T follicular helper cell (primary cell): ENCODE measurements around the gene SLC25A13.
"Not testable (repeated sequence)": the region's sequence is repeated elsewhere in the genome, so short reads cannot be mapped to it uniquely, and the experiment has no call there.

ENCODE experiments used
- DNase-seq: peaks from one replicate; pipeline ENCODE4 v3.0.0-alpha.2; 2020; ENCODE audit warnings: low read depth
- total RNA-seq, 2 experiments: gene quantifications; one replicate each; lab custom pipeline; 2026; lab: John Stamatoyannopoulos, UW

The SLC25A13 gene, protein sequence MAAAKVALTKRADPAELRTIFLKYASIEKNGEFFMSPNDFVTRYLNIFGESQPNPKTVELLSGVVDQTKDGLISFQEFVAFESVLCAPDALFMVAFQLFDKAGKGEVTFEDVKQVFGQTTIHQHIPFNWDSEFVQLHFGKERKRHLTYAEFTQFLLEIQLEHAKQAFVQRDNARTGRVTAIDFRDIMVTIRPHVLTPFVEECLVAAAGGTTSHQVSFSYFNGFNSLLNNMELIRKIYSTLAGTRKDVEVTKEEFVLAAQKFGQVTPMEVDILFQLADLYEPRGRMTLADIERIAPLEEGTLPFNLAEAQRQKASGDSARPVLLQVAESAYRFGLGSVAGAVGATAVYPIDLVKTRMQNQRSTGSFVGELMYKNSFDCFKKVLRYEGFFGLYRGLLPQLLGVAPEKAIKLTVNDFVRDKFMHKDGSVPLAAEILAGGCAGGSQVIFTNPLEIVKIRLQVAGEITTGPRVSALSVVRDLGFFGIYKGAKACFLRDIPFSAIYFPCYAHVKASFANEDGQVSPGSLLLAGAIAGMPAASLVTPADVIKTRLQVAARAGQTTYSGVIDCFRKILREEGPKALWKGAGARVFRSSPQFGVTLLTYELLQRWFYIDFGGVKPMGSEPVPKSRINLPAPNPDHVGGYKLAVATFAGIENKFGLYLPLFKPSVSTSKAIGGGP
- total RNA-seq: 8.0 to 17.1 reads per million in 2 experiments

DNA sequence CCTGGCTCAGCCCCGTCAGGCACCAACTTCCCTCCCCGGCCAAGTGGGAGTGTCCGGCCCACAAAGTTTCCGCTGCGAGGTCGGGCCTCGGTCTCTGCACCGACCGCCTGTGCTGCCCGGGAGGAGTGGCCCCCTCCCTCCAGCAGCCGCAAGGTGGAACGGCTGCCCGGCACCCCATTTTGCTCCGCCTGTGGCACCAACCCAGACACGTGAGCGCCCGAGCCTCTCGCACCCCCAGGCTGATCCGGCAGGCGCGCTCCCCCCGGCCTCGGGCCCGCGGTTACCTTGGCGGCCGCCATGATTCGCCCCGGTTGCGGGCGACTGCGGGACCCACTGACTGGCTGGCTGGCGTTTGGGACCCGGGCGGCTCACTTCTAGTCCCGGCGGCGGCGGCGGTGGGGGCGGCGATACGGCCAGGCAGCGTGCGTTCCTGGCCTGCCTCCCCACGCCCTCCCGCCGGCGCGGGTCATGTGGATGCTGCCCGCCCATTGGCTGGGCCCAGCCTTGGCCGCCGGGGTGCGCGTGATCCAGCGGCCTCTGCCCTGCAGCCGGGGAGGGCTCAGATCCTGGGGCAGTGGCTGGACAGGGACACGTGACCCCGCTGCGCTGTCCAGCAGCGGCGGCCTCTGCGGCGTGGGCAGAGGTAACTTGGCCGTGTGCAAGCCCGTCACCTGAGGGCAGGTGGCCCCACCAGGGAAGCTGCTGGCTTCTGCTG is at the start of gene SLC25A13:
TSS of gene SLC25A13 (minus strand) at position 441 of the 715 bp plus-strand sequence. CDS start at position 299, 142 bp downstream.
- DNase-seq: peak; percentile 39

DNA sequence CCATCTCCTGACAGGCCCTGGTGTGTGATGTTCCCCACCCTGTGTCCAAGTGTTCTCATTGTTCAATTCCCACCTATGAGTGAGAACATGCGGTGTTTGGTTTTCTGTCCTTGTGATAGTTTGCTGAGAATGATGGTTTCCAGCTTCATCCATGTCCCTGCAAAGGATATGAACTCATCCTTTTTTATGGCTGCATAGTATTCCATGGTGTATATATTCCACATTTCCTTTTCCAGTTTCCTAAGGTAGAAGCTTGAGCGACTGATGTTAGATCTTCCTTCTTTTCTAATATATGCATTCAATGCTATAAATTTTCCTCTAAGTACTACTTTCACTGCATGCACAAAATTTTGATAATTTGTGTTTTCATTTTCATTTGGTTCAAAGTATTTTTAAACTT is 44.0 kb upstream of the SLC25A13 start:
- not testable (repeated sequence) for DNase-seq

DNA sequence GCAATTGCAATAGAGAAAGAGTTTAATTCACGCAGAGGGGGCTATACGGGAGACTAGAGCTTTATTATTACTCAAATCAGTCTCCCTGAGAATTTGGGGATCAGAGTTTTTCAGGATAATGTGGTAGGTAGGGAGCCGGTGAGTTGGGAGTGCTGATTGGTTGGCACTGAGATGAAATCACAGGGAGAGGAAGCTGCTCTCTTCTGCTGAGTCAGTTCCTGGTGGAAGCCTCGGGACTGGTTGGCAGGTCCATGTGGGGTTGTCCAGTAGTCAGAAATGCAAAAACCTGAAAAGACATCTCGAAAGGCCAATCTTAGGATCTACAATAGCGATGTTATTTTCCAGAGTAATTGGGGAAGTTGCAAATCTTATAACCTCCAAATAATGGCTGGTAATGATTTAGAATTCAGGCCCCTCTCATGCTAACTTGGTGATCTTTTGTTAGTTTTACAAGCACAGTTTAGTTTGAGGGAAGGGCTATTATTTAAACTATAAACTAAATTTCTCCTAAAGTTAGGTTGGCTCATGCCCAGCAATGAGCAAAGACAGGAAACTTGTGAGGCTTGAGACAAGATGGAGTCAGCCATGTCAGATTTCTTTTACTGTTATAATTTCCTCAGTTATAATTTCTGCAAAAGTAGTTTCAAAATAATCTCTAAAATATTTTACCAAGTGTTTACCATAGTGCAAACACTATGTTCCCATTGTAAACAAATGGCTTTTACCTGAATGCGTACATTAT is 39.4 kb upstream of the SLC25A13 start:
- no peak for DNase-seq

DNA sequence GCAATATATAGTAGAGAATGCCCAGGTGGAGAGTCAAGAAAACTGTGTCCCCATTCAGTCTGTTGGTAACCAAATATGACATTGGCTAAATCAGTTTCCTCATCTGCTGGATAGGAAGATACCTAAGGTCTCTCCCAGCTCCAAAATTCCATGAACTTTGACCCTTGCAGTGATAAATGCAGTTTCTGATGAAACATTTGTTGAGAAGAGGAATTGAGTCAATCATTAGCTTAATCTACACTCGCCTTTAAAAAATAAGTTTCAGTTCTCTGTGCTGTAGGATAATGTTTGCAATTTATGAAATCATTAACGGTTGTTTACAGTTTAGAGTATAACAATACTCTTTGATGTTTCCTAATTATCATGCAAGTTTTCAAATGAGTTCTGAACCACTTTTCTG is 38.0 kb upstream of the SLC25A13 start:
- no peak for DNase-seq

DNA sequence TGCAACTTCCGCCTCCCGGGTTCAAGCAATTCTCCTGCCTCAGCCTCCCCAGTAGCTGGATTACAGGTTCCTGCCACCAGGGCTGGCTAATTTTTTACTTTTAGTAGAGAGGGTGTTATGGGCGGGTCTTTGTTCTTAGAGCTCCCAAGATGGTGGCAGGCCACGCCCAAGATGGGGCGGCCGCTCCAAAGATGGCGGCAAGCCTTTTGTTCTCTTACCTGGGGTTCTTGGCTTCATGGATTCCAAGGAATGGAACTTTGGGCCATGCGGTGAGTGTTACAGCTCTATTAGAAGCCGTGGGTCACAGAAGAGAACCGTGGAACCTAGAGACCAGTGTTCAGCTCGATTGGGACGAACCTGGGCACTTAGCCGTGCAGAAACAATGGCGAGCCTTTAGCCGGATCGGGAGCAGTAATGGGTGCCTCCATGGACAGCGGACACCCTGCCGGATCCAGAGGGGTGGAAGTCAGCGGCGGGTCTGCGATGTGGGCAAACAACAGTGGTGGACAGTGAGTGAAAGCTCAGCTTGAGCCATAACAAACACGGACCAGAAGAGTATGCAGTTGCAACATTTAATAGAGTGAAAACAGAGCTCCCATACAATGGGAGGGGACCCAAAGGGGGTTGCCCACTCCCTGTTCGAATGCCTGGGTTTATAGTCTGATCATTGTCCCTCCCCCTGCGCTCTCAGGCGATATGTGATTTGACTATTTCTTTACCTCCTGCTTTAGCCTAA is 36.5 kb upstream of the SLC25A13 start:
- DNase-seq: not testable (repeated sequence)

DNA sequence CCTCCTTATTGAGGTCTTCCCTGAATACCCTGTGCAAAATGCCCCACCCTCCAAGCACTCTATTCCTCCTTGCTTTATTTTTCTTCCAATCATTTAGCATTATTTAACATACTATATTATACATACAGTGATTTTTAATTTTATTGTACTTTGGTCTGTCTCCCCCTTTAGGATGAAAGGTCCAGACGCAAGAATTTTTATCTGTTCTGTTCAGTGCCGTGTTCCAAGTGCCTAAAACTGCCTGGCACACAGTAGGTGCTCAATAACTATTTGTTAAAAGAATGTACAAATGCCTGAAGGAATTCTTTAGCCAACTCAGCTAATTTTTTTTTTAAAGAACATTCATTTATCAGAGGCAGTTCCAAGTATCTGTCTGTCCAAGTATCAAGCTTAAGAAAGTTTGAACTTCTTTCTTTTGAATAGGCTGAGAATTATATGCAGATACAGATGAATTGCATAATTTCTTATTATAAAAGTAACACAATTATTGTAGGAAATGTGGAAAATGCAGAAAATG is 34.1 kb upstream of the SLC25A13 start:
- no peak for DNase-seq

DNA sequence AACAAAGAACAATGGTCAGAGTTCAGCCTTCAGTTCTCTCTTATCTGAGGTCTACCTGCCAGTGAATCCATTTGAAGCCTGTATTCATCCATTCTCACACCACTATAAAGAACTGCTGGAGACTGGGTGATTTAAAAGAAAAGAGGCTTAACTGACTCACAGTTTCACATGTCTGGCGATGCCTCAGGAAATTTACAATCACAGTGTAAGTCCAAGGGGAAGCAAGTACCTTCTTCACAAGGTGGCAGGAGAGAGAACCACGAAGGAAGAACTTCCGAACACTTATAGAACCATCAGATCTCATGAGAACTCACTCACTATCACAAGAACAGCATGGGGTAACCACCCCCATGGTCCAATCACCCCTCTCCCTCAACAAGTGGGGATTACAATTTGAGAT is 33.0 kb upstream of the SLC25A13 start:
- DNase-seq: no peak

DNA sequence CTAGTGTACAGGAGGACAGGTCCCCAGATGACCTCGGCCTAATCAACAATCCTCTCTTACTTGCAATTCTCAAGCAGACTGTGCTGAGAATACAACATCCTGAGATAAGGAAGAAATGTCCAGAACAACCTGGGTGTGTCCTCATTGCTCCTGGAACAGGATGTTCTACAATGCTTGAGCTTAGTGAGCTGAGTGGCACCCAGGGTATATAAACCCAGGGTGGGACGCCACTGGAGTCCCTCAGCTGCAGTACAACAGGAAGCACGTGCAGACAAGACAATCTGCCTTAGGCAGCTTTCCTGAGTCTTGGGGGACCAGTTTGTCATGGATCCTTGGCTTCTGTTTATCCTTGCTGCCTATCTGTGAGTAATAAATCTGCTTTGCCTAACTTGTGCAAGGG is 27.7 kb upstream of the SLC25A13 start:
- DNase-seq: no peak

DNA sequence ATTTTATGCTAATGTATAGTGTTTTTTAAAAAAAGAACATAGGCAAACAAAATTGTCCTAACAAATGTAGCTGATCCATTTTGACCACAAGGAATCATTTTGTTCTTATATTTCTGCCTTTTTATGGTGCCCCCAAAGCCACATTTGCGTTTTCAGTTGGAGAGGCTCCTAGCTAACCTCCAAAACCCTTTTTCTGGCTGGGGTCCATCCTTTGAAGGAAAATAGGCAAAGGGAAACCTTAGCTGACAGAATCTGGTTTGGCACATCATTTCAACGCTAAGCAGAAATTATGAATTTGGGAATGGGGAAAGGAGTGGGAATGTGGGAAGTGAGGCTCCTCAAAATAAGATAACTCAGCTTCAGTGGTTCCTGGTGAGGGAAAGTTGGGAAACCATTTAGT is 25.6 kb upstream of the SLC25A13 start:
- DNase-seq: no peak

DNA sequence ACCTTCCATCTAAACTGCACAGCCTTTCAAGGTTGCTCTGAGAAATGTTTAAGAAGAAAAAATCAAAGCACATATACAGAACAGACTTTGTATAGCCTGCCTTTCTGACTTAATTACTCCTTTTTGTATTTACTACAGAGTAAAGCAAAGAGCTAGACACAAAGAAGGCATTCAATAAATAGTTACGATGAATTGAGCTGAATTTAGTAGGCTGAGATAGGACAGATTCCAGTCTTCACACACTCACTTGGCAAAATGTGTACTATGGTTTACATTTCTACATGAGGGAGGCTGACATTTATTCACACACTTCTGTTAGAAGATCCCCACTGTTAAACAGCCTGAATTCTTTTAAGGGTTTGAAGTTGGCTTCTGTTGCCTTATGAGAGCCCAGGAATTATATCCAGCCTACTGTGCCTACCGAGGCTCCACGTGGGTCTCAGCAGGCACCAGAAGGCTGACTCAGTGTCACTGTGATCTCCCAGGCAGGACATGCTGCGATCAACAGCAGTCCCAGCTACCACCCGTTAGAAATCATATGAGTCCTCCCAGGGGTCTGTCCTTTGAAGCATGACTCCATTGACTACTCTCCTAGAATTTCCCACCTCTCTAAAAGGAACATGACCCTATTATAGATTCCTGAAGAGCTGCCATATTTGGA is 24.5 kb upstream of the SLC25A13 start:
- DNase-seq: no peak

DNA sequence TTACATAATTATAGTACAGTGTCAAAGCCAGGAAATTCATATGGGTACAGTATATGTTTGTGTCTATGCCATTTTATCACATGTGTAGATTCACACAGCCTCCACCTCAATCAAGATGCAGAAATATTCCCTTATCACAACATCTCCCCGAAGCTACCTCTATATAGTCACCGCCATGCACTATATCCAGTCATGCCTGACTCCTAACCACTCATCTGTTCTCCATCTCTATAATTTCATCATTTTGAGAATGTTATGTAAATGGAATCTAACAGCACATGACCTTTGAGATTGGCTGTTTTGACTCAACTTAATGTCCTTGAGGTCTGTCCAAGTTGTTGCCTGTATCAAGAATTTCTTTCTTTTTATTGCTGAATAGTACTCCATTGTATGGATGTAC is 22.3 kb upstream of the SLC25A13 start:
- no peak for DNase-seq

DNA sequence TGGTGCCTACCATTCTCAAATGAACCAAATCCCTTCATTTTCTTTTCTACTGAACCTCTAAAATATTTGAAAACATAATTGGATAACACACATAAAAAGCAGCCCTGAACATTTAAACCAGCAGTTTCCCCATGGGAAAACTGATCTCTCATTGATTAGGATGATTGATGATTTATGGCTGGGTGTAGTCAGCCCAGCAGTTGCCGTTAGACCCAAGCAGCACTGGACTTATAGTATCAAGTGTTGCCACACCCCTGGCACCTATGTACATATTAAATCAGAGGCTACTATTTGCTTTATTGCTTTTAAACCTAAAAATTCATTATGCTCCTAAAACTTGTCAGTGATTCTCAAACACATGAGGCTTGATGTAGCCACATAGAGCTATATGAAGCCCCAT is 20.2 kb upstream of the SLC25A13 start:
- DNase-seq: no peak

DNA sequence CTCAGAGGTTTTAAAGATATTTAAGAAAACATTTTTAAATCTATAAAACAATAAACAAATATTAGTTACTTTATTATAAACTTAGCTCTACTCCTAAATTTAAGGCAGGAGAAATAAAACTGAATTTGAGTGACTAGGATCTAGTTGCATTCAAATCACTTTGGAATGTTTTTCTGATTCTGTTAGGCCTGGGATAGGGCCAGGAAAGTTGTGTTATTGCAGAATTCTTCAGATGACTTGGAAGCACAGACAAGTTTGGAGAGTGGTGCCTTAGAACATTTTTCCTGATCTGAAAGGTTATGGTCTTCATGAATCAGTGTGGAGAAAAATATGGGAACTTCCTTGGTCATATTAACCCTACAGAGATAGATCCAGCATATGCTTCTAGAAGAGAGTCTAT is 15.6 kb upstream of the SLC25A13 start:
- no peak for DNase-seq

DNA sequence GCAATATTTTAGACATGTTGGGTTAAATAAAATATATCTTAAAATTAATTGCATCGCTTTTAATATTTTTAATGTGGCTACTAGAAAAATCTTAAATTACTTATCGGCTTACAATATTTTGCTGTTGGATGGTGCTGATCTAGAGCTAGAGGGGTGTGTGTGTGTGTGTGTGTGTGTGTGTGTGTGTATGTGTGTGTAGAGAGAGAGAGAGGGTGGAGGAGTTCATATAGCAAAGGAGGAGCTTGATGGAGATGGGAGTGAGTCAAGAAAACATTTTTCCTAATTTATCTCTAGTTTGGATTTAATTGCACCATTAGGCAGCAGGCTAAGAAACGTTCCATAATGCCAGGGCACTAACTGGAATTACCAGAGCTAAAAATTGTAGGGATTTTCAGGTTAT is 10.4 kb upstream of the SLC25A13 start:
- DNase-seq: no peak

DNA sequence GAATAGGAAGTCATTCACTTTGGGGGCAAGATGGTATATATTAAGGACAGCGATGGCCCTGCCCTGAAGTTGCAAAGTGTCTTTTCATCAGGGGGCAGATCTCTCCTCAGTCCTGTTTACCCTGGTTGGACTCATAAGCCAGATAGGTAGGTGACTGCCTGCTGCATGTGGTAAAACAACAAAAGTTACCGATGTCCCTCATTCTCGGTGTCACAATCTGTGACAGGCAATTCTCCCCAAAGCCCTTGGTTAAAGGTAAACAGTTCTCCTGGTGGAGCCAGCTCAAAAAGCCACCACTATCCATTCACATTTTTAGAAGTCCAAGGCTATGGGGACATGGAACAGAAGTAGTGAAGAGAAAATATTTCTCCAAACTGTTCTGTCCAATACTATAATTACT is 9.9 kb upstream of the SLC25A13 start:
- DNase-seq: no peak

DNA sequence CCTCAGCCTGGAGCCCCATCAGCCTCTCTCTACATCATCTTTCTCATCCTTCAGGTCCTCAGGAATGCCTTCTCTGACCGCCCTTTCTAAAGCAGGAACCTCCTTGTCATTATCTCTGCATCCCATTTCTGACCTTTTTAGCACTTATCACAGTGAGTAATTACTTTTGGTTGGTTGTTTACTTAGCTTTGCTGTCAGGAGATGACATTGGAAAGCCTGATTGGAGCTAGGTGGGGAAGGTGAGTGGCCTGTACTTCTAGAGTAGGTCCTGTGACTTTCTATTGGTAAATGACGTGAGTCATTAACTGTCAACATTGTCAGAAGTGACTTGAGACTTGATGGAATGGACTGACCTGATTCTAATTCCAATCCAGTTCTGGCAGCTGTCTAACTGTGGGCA is 9.3 kb upstream of the SLC25A13 start:
- DNase-seq: no peak

DNA sequence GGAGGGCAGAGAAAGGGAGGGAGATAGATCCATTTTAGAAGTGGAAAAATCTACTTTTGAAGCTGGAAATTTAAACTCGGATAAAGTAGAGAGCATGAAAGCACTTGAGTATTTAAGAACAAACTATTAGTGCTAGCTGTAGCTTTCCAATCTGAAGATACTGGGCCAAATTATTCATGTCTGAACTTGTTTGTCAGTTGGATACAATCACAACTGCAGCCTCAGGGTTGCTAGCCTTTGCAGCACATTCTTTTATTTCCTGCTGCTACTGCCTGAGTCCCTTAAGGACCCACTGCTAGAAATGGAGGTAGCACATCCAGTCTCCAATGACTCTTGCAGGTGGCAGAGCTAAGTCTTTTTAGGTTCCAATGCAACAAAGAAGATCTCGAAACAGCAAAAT is 8.3 kb upstream of the SLC25A13 start:
- no peak for DNase-seq

DNA sequence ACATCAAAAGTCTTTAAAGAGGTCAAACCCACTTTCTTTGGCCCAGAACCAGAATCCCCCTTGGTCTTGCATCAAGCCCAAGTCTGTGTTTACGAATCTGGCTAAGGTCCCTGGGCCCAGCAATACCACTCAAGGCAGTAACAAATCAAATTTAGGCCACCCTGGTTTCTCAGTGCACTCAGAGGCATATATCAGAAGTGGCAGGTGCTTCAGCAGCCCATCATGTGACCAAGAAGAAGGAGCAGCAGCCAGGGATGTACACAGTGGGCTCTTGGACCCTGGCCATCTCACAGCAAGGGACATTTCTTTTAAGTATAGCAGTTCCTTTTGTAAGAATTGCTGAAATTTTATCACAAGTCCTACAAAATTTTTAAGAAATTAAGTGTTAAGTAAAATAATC is 7.3 kb upstream of the SLC25A13 start:
- no peak for DNase-seq

DNA sequence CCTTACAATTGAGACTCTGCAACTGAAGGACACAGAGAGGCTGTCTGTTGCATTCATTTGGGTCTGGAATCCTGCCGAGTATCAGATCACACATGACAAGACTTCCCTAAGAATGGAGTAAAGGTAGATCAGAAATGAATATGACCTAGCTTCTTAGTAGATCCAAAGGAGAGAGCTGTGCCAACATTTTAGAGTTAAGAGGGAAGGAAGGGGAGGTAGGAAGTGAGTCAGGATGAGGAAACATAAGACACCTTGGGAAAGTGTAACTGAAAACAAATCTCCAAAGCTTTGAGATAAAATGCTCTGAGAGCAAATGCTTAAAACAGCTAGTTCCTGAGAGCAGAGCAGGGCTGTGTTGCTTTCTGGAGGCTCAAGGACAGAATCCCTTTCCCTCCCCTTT is 6.1 kb upstream of the SLC25A13 start:
- DNase-seq: no peak

DNA sequence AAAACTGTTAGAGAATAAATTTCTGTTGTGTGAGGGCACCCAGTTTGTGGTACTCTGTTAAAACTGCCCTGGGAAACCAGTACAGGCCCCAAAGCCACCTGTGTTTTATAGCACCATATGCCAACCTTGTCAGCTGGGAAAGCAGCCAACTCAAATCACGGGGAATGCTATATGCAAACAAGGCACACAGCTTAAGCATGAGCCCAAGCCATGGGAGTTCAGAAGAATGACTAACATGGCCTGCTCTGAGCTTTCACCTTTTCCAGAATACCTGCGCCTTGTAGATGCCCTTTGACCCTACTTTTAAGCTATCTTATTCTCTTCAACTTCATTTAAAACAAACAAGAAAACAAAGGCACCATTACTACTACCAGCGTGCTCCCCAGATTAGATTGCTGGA is 5.5 kb upstream of the SLC25A13 start:
- no peak for DNase-seq

DNA sequence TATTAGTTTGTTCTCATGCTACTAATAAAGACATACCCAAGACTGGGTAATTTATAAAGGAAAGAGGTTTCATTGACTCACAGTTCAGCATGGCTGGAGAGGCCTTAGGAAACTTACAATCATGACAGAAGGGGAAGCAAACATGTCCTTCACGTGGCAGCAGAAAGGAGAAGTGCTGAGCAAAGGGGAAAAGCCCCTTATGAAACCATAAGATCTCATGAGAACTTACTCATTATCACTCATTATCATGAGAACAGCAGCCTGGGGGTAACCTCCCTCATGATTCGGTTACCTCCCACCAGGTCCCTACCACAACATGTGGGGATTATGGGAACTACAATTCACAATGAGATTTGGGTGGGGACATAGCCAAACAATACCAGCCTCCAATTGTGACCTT is 4.9 kb upstream of the SLC25A13 start:
- DNase-seq: not testable (repeated sequence)
